ENCODE results near the gene ZNF70. TPM values are rescaled to one million over a fixed set of nuclear protein-coding genes. Genes with fewer than 3 reads are reported as not detected.
A peak's percentile ranks its signal among the peaks of the same experiment; 100 is the strongest.

The ZNF70 gene
- total RNA-seq, 1 donor from 2014 or later = 12.5 TPM

DNA sequence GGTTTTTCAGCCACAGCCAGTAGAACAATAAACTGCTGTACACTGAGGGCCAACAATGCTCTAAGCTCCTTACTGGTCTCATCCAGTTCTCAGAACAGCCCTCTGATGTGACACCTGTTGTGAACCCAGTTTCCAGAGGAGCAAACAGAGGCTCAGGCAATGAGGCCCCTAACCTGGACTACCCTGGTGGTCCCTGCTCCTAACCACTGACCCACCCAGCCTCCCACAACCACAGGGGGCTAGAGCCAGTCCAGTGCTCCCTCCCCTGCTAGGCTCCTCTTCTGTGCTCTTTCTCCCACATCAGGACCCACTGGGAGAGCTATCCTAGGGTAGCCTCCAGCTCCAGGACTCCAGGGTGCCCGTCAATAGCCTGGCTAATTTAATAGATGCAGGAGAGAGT lies 31.8 kb upstream of the ZNF70 start:
- peaks cover 3% of the 10 kb centered on the region for H3K36me3 Mint-ChIP-seq (ENCODE audit: unreplicated experiment)
- no peak overlapping the region for H3K4me3 Mint-ChIP-seq (ENCODE audit: unreplicated experiment)
- H3K4me1 Mint-ChIP-seq (ENCODE audit: unreplicated experiment) = peaks cover 40% of the 10 kb centered on the region
- no peaks in the 10 kb centered on the region for H3K9me3 Mint-ChIP-seq (ENCODE audit: unreplicated experiment)
- H3K27me3 Mint-ChIP-seq (ENCODE audit: unreplicated experiment) = no peaks in the 10 kb centered on the region
- H3K27ac Mint-ChIP-seq (ENCODE audit: unreplicated experiment) = no peak overlapping the region
- TF ChIP-seq, protein P1, sequence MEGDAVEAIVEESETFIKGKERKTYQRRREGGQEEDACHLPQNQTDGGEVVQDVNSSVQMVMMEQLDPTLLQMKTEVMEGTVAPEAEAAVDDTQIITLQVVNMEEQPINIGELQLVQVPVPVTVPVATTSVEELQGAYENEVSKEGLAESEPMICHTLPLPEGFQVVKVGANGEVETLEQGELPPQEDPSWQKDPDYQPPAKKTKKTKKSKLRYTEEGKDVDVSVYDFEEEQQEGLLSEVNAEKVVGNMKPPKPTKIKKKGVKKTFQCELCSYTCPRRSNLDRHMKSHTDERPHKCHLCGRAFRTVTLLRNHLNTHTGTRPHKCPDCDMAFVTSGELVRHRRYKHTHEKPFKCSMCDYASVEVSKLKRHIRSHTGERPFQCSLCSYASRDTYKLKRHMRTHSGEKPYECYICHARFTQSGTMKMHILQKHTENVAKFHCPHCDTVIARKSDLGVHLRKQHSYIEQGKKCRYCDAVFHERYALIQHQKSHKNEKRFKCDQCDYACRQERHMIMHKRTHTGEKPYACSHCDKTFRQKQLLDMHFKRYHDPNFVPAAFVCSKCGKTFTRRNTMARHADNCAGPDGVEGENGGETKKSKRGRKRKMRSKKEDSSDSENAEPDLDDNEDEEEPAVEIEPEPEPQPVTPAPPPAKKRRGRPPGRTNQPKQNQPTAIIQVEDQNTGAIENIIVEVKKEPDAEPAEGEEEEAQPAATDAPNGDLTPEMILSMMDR (IDR thresholded peaks at IDR 0.05) = no peak
- DNase-seq (ENCODE audit: extremely low spot score, unreplicated experiment) = no peak

DNA sequence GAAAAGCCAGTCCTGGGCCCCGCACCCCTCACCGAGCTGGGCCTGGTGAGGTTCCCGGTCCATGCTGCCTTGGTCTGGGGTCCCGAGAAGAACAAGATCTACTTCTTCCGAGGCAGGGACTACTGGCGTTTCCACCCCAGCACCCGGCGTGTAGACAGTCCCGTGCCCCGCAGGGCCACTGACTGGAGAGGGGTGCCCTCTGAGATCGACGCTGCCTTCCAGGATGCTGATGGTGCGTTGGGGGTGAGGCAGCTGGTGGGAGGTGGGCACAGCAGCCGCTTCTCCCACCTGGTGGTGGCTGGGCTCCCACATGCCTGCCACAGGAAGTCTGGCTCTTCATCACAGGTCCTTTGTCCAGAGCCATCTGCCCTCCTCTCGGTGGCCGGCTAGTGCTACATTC lies 31.3 kb upstream of the ZNF70 start:
- Mint-ChIP-seq H3K36me3 (ENCODE audit: unreplicated experiment) (peaks cover 3% of the 10 kb centered on the region), H3K4me1 (ENCODE audit: unreplicated experiment) (peaks cover 41% of the 10 kb centered on the region), H3K4me3 (ENCODE audit: unreplicated experiment) (no peak overlapping the region)

DNA sequence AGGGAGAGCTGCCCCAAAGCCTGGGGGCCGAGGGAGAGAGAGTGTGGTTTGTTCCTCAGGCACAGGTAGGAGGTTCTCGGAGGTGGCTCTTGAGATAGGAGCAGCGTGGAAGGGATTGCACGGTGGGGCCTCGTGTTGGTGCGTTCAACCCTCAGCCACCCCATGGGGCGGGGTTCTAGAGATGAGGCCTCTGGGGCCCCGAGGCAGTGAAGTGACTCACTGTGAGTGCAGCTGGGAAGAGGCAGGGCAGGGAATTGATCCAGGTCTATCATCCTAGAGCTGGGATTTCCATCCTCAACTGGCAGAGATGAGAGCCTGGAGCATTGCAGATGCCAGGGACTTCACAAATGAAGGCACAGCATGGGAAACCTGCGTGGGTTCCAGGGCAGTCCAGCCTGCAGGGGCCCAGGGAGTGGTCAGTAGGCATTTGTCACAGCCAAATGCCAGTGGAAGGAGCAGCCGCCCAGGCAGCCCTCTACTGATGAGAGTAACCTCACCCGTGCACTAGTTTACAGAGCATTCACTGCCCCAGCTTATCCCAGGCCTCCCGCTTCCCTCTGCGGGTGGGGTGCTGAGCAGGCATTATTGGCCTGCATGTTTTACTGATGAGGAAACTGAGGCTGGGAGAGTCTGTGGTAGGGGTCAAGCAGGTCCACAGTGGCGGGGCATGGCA lies 30.7 kb upstream of the ZNF70 start:
- TF ChIP-seq, protein P1 (IDR thresholded peaks at IDR 0.05) = no peak
- H3K4me3 Mint-ChIP-seq (ENCODE audit: unreplicated experiment) = no peak overlapping the region
- H3K36me3 Mint-ChIP-seq (ENCODE audit: unreplicated experiment) = peaks cover 3% of the 10 kb centered on the region
- H3K27ac Mint-ChIP-seq (ENCODE audit: unreplicated experiment) = peak overlapping the region; percentile 78
- H3K9me3 Mint-ChIP-seq (ENCODE audit: unreplicated experiment) = no peaks in the 10 kb centered on the region
- DNase-seq (ENCODE audit: extremely low spot score, unreplicated experiment) = no peak
- peaks cover 40% of the 10 kb centered on the region for H3K4me1 Mint-ChIP-seq (ENCODE audit: unreplicated experiment)
- H3K27me3 Mint-ChIP-seq (ENCODE audit: unreplicated experiment) = no peaks in the 10 kb centered on the region

More for the DNA sequence above, 31.3 kb upstream of the ZNF70 start:
- TF ChIP-seq, protein P1 (IDR thresholded peaks at IDR 0.05) = no peak
- DNase-seq (ENCODE audit: extremely low spot score, unreplicated experiment) = no peak
- Mint-ChIP-seq H3K27ac (ENCODE audit: unreplicated experiment) (peak overlapping the region; percentile 78), H3K27me3 (ENCODE audit: unreplicated experiment) (no peaks in the 10 kb centered on the region), H3K9me3 (ENCODE audit: unreplicated experiment) (no peaks in the 10 kb centered on the region)

DNA sequence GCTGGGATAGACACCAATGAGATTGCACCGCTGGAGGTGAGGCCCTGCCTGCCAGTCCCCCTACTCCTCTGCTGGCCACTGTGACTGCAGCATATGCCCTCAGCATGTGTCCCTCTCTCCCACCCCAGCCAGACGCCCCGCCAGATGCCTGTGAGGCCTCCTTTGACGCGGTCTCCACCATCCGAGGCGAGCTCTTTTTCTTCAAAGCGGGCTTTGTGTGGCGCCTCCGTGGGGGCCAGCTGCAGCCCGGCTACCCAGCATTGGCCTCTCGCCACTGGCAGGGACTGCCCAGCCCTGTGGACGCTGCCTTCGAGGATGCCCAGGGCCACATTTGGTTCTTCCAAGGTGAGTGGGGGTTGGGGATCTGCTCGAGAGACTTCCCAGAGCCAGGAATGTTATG lies 30.2 kb upstream of the ZNF70 start:
- Mint-ChIP-seq H3K4me3 (ENCODE audit: unreplicated experiment) (no peak overlapping the region), H3K27me3 (ENCODE audit: unreplicated experiment) (no peaks in the 10 kb centered on the region), H3K36me3 (ENCODE audit: unreplicated experiment) (peaks cover 3% of the 10 kb centered on the region), H3K9me3 (ENCODE audit: unreplicated experiment) (no peaks in the 10 kb centered on the region), H3K27ac (ENCODE audit: unreplicated experiment) (peak overlapping the region; percentile 78), H3K4me1 (ENCODE audit: unreplicated experiment) (peaks cover 39% of the 10 kb centered on the region)
- TF ChIP-seq, protein P1 (IDR thresholded peaks at IDR 0.05) = no peak
- no peak for DNase-seq (ENCODE audit: extremely low spot score, unreplicated experiment)

DNA sequence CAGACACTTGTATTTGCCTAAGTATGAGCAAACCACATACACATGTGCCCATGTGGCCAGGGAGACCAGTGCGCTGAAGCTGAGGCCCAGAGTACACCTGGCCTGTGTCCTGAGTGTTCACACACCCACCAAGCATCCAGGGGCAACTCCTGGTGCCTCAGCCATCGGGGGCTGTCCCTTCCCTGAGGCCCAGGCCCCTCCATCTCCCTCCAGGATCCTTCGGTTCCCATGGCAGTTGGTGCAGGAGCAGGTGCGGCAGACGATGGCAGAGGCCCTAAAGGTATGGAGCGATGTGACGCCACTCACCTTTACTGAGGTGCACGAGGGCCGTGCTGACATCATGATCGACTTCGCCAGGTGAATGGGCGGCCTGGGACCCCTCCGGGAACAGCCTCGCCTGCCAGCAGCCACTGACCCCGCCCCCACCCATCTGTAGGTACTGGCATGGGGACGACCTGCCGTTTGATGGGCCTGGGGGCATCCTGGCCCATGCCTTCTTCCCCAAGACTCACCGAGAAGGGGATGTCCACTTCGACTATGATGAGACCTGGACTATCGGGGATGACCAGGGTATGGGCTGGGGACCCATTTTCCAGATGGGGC lies 29.3 kb upstream of the ZNF70 start:
- H3K27me3 Mint-ChIP-seq (ENCODE audit: unreplicated experiment) = no peaks in the 10 kb centered on the region
- TF ChIP-seq, protein P1 (IDR thresholded peaks at IDR 0.05) = no peak
- no peak for DNase-seq (ENCODE audit: extremely low spot score, unreplicated experiment)
- no peak overlapping the region for H3K4me3 Mint-ChIP-seq (ENCODE audit: unreplicated experiment)
- peaks cover 47% of the 10 kb centered on the region for H3K4me1 Mint-ChIP-seq (ENCODE audit: unreplicated experiment)
- H3K9me3 Mint-ChIP-seq (ENCODE audit: unreplicated experiment) = no peaks in the 10 kb centered on the region
- H3K36me3 Mint-ChIP-seq (ENCODE audit: unreplicated experiment) = peaks cover 3% of the 10 kb centered on the region
- H3K27ac Mint-ChIP-seq (ENCODE audit: unreplicated experiment) = no peak overlapping the region
